Liver (tissue), 9 donors: Measurements from ENCODE around the gene SLC24A4. TPM values are rescaled to one million over a fixed set of nuclear protein-coding genes. Genes with fewer than 3 reads are reported as not detected.

Experiments used
- DNase-seq: peaks from one replicate; pipeline ENCODE4 v3.0.0-alpha.2; 2017; ENCODE audit warnings: low spot score
- H3K27ac ChIP-seq, 2 donors: one replicate each; pipeline ENCODE4 v1.7.0; 2013; ENCODE audit warnings: inconsistent platforms in 2 of 2, low read length in 2 of 2, control low read depth in 1 of 2, low read depth in 1 of 2, mild to moderate bottlenecking in 1 of 2
- H3K27me3 ChIP-seq, 4 donors: one replicate each; pipeline versions ENCODE4 v1.6.1 to v1.7.0; 2013; ENCODE audit warnings: low read length in 3 of 4, inconsistent platforms in 1 of 4, mild to moderate bottlenecking in 1 of 4, moderate library complexity in 1 of 4; ENCODE audit not compliant: control insufficient read depth in 4 of 4, insufficient read depth in 4 of 4
- H3K36me3 ChIP-seq, 4 donors: one replicate each; pipeline versions ENCODE4 v1.6.1 to v1.7.0; 2013; ENCODE audit warnings: low read length in 3 of 4, mild to moderate bottlenecking in 3 of 4, low read depth in 1 of 4, moderate library complexity in 1 of 4; ENCODE audit not compliant: control insufficient read depth in 4 of 4, insufficient read depth in 3 of 4
- H3K4me1 ChIP-seq, 4 donors: one replicate each; pipeline versions ENCODE4 v1.6.1 to v1.7.0; 2013; ENCODE audit warnings: low read length in 3 of 4, mild to moderate bottlenecking in 3 of 4, moderate library complexity in 1 of 4; ENCODE audit not compliant: control insufficient read depth in 4 of 4, insufficient read depth in 4 of 4
- H3K4me3 ChIP-seq, 3 donors: one replicate each; pipeline versions ENCODE4 v1.6.1 to v1.7.0; 2013; ENCODE audit warnings: low read length in 3 of 3, control low read depth in 1 of 3, low read depth in 1 of 3, mild to moderate bottlenecking in 1 of 3
- H3K9ac ChIP-seq, 2 donors: one replicate each; pipeline ENCODE4 v1.7.0; 2013; ENCODE audit warnings: low read length in 2 of 2, mild to moderate bottlenecking in 2 of 2, moderate library complexity in 2 of 2, control low read depth in 1 of 2, low read depth in 1 of 2
- H3K9me3 ChIP-seq, 4 donors: one replicate each; pipeline versions ENCODE4 v1.6.1 to v1.7.0; 2013; ENCODE audit warnings: low read length in 3 of 4; ENCODE audit not compliant: control insufficient read depth in 4 of 4
- ATF3 ChIP-seq: IDR thresholded peaks from 2 replicates; pipeline ENCODE4 v1.6.1; 2016; ENCODE audit warnings: antibody characterized with exemption
- EGR1 ChIP-seq, 2 donors: IDR thresholded peaks; 2 replicates each; pipeline ENCODE4 v1.6.1; 2016 to 2018; ENCODE audit warnings: antibody characterized with exemption in 2 of 2, low read depth in 2 of 2
- FOXA1 ChIP-seq: IDR thresholded peaks from 2 replicates; pipeline ENCODE4 v1.6.1; 2016; ENCODE audit warnings: antibody characterized with exemption
- FOXA2 ChIP-seq: IDR thresholded peaks from 2 replicates; pipeline ENCODE4 v1.6.1; 2016; ENCODE audit warnings: antibody characterized with exemption
- GABPA ChIP-seq, 2 donors: IDR thresholded peaks in 1 of 2; conservative IDR thresholded peaks in 1 of 2; 2 replicates each; pipeline ENCODE4 v1.6.1; 2016; ENCODE audit warnings: antibody characterized with exemption in 2 of 2, mild to moderate bottlenecking in 1 of 2, moderate library complexity in 1 of 2
- HNF4A ChIP-seq, 2 donors: conservative IDR thresholded peaks; 2 replicates each; pipeline ENCODE4 v1.6.1; 2016; ENCODE audit warnings: antibody characterized with exemption in 2 of 2, mild to moderate bottlenecking in 2 of 2
- JUND ChIP-seq, 2 donors: IDR thresholded peaks; 2 replicates each; pipeline ENCODE4 v1.6.1; 2016; ENCODE audit warnings: antibody characterized with exemption in 2 of 2
- RAD21 ChIP-seq, 2 donors: IDR thresholded peaks; 2 replicates each; pipeline ENCODE4 v1.6.1; 2016; ENCODE audit warnings: antibody characterized with exemption in 2 of 2, mild to moderate bottlenecking in 2 of 2
- RXRA ChIP-seq, 2 donors: IDR thresholded peaks; 2 replicates each; pipeline ENCODE4 v1.6.1; 2017 to 2018; ENCODE audit warnings: antibody characterized with exemption in 2 of 2, mild to moderate bottlenecking in 1 of 2
- SP1 ChIP-seq: IDR thresholded peaks from 2 replicates; pipeline ENCODE4 v1.6.1; 2018; ENCODE audit warnings: antibody characterized with exemption, mild to moderate bottlenecking
- TAF1 ChIP-seq: conservative IDR thresholded peaks from 2 replicates; pipeline ENCODE4 v1.6.1; 2016; ENCODE audit warnings: antibody characterized with exemption, mild to moderate bottlenecking
- YY1 ChIP-seq: IDR thresholded peaks from 2 replicates; pipeline ENCODE4 v1.6.1; 2016; ENCODE audit warnings: antibody characterized with exemption, mild to moderate bottlenecking
- WGBS: extraction: QIAGEN DNeasy Blood & Tissue Kit; methylation state at CpG from one replicate; pipeline ENCODE4 v1.1.7; 2013; 5-methylcytosine and 5-hydroxymethylcytosine counted together
- polyA plus RNA-seq, 2 donors: library from polyadenylated mRNA; stranded (reverse) in 1 of 2; unstranded in 1 of 2; fragments of 200-250 nt in 1 of 2; fragments of >200 nt in 1 of 2; fragmentation: Nextera tagmentation in 1 of 2; extraction: Ambion mirVana in 1 of 2; gene quantifications; one replicate each; pipeline versions ENCODE4 v1.2.1 to v1.2.3, GENCODE V29; 2013 to 2015
- total RNA-seq, 2 donors: library from RNA; depleted of rRNA; stranded (reverse); fragments of >200 nt; gene quantifications; one replicate each; pipeline ENCODE4 v1.2.3, GENCODE V29; 2014
- TF ChIP-seq, protein P1 (sequence below): fragments of 150-350 bp; IDR thresholded peaks from 2 replicates; pipeline ENCODE4 v1.5.1; 2017; ENCODE audit warnings: improper control_type of control experiment, low read depth, low read length; ENCODE audit not compliant: missing input control
- TF ChIP-seq, protein P2 (sequence below): IDR thresholded peaks from 2 replicates; pipeline ENCODE4 v1.6.1; 2016; ENCODE audit warnings: antibody characterized with exemption, mild to moderate bottlenecking
- TF ChIP-seq, protein P3 (sequence below): IDR thresholded peaks from 2 replicates; pipeline ENCODE4 v1.6.1; 2016; ENCODE audit warnings: antibody characterized with exemption
- donor health status: healthy.
- donor health status: healthy.
- donor health status: healthy.
- donor health status: healthy.
- donor health status: healthy.

SLC24A4 gene
- total and polyA plus RNA-seq, 4 donors = 0.06 to 0.23 (median 0.12) TPM

GRCh38 chr14:92397953-92398564 lies 75.1 kb downstream of the SLC24A4 start:
- 64% methylated on average over 9 of the region's 9 CpGs for WGBS

DNA sequence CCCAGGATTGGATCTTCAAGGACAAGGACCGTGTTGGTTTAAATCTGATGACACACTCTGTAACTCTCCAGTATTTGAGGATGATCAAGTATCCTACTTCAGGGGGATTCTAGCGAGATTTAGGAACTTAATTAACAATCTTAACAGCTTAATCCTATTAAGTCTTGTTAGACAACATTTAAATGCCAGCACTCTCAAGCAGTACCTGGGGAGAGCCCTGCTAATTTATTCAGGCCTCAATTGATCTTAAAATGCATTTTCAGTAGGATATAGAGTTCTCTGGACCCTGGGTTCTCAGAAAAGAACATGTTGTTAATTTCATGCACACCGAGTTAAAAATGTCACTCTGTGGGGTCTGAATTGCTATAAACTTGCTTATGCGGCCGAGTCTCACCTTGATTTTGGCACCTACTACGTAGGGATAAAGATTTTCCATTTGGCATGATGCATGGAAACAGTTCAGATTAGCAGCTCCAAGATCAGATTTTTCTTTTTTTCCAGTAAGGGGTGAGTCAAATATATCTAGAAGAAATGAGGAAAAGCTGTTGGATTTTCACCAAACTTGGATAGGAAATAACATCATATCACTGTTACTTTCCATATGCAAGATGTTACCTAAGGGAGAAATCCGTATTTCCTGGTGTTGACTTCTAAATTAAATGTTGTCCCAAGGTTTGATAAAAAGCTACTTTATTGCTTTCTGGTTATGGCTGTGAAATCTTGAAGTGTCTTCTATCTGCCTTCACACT lies 76.1 kb downstream of the SLC24A4 start:
- no peak for DNase-seq
- H3K27ac ChIP-seq = no peak overlapping the region
- H3K36me3 ChIP-seq = no peaks in the 10 kb centered on the region
- H3K9me3 ChIP-seq = no peaks in the 10 kb centered on the region
- no peak overlapping the region for H3K4me3 ChIP-seq
- WGBS = 75% methylated on average over 7 of the region's 7 CpGs
- peaks cover 0 to 3% (median 0%) of the 10 kb centered on the region in 4 donors for H3K27me3 ChIP-seq
- no peak overlapping the region for H3K9ac ChIP-seq
- no peaks in the 10 kb centered on the region for H3K4me1 ChIP-seq
- TF ChIP-seq, protein P1, sequence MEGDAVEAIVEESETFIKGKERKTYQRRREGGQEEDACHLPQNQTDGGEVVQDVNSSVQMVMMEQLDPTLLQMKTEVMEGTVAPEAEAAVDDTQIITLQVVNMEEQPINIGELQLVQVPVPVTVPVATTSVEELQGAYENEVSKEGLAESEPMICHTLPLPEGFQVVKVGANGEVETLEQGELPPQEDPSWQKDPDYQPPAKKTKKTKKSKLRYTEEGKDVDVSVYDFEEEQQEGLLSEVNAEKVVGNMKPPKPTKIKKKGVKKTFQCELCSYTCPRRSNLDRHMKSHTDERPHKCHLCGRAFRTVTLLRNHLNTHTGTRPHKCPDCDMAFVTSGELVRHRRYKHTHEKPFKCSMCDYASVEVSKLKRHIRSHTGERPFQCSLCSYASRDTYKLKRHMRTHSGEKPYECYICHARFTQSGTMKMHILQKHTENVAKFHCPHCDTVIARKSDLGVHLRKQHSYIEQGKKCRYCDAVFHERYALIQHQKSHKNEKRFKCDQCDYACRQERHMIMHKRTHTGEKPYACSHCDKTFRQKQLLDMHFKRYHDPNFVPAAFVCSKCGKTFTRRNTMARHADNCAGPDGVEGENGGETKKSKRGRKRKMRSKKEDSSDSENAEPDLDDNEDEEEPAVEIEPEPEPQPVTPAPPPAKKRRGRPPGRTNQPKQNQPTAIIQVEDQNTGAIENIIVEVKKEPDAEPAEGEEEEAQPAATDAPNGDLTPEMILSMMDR = no peak
- TF ChIP-seq YY1 (no peak), SP1 (no peak), ATF3 (no peak), RAD21 (IDR thresholded peaks at IDR 0.05) (no peak), RXRA (IDR thresholded peaks at IDR 0.05) (no peak), EGR1 (IDR thresholded peaks at IDR 0.05; ENCODE audit: low read depth in 2 of 2) (no peak), FOXA1 (no peak), JUND (IDR thresholded peaks at IDR 0.05) (no peak), GABPA (IDR thresholded peaks at IDR 0.05 in 1 of 2, conservative IDR thresholded peaks at IDR 0.05 in 1 of 2) (no peak), FOXA2 (no peak), HNF4A (conservative IDR thresholded peaks at IDR 0.05) (no peak), TAF1 (no peak)
- TF ChIP-seq, protein P2, sequence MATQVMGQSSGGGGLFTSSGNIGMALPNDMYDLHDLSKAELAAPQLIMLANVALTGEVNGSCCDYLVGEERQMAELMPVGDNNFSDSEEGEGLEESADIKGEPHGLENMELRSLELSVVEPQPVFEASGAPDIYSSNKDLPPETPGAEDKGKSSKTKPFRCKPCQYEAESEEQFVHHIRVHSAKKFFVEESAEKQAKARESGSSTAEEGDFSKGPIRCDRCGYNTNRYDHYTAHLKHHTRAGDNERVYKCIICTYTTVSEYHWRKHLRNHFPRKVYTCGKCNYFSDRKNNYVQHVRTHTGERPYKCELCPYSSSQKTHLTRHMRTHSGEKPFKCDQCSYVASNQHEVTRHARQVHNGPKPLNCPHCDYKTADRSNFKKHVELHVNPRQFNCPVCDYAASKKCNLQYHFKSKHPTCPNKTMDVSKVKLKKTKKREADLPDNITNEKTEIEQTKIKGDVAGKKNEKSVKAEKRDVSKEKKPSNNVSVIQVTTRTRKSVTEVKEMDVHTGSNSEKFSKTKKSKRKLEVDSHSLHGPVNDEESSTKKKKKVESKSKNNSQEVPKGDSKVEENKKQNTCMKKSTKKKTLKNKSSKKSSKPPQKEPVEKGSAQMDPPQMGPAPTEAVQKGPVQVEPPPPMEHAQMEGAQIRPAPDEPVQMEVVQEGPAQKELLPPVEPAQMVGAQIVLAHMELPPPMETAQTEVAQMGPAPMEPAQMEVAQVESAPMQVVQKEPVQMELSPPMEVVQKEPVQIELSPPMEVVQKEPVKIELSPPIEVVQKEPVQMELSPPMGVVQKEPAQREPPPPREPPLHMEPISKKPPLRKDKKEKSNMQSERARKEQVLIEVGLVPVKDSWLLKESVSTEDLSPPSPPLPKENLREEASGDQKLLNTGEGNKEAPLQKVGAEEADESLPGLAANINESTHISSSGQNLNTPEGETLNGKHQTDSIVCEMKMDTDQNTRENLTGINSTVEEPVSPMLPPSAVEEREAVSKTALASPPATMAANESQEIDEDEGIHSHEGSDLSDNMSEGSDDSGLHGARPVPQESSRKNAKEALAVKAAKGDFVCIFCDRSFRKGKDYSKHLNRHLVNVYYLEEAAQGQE = no peak
- TF ChIP-seq, protein P3, sequence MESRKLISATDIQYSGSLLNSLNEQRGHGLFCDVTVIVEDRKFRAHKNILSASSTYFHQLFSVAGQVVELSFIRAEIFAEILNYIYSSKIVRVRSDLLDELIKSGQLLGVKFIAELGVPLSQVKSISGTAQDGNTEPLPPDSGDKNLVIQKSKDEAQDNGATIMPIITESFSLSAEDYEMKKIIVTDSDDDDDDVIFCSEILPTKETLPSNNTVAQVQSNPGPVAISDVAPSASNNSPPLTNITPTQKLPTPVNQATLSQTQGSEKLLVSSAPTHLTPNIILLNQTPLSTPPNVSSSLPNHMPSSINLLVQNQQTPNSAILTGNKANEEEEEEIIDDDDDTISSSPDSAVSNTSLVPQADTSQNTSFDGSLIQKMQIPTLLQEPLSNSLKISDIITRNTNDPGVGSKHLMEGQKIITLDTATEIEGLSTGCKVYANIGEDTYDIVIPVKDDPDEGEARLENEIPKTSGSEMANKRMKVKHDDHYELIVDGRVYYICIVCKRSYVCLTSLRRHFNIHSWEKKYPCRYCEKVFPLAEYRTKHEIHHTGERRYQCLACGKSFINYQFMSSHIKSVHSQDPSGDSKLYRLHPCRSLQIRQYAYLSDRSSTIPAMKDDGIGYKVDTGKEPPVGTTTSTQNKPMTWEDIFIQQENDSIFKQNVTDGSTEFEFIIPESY = no peak

More at GRCh38 chr14:92397953-92398564, 75.1 kb downstream of the SLC24A4 start:
- Histone ChIP-seq H3K9me3 (no peaks in the 10 kb centered on the region), H3K36me3 (no peaks in the 10 kb centered on the region), H3K27me3 (peaks cover 0 to 3% (median 0%) of the 10 kb centered on the region in 4 donors), H3K4me3 (no peak overlapping the region), H3K27ac (no peak overlapping the region), H3K9ac (no peak overlapping the region), H3K4me1 (no peaks in the 10 kb centered on the region)
- DNase-seq = no peak
- TF ChIP-seq FOXA2 (no peak), GABPA (IDR thresholded peaks at IDR 0.05 in 1 of 2, conservative IDR thresholded peaks at IDR 0.05 in 1 of 2) (no peak), RAD21 (IDR thresholded peaks at IDR 0.05) (no peak), EGR1 (IDR thresholded peaks at IDR 0.05; ENCODE audit: low read depth in 2 of 2) (no peak), FOXA1 (no peak), HNF4A (conservative IDR thresholded peaks at IDR 0.05) (no peak), RXRA (IDR thresholded peaks at IDR 0.05) (no peak), ATF3 (no peak)
- TF ChIP-seq, protein P1 = no peak
